ENCODE data around the gene ELOB. TPM values are rescaled to one million over a fixed set of nuclear protein-coding genes. Genes with fewer than 3 reads are reported as not detected.

The ELOB gene
- total and polyA plus RNA-seq, 10 of the 15 experiments (the other 5 are each of a cell fraction or from before 2014, with no cell fraction given): 86.9 to 823 (median 263) TPM

GRCh38 chr16:2808181-2808580, 31.1 kb upstream of the ELOB start:
- Histone ChIP-seq H4K20me1 (ENCODE audit: control insufficient read depth, insufficient read depth) (no peaks in the 10 kb centered on the region), H3K9me3 (replicated peaks; ENCODE audit: control insufficient read depth, insufficient read depth, low read length) (no peaks in the 10 kb centered on the region), H2AFZ (ENCODE audit: control insufficient read depth, low read depth, low read length) (no peak overlapping the region), H3K79me2 (ENCODE audit: control insufficient read depth, insufficient read depth, low read length) (no peaks in the 10 kb centered on the region), H3K9ac (ENCODE audit: control insufficient read depth, insufficient read depth, low read length) (no peak overlapping the region), H3K4me1 (ENCODE audit: control insufficient read depth, insufficient read depth, low read length) (no peaks in the 10 kb centered on the region), H3K4me3 (no peak overlapping the region), H3K4me2 (ENCODE audit: control insufficient read depth, insufficient read depth) (no peak overlapping the region), H3K27me3 (replicated peaks in 1 of 2; ENCODE audit: control insufficient read depth in 2 of 2, insufficient read depth in 2 of 2, low read length in 1 of 2) (peaks cover 0 to 5% of the 10 kb centered on the region in 2 experiments; a peak in 2 of 4 replicates), H3K27ac (ENCODE audit: control insufficient read depth, insufficient read depth) (no peak overlapping the region), H3K36me3 (ENCODE audit: control insufficient read depth in 2 of 2, insufficient read depth in 2 of 2, low read length in 1 of 2) (no peaks in the 10 kb centered on the region)
- WGBS (ENCODE audit: insufficient coverage, insufficient replicate concordance, low lambda C conversion rate, missing lambda C conversion rate): 59% methylated on average over 7 of the region's 7 CpGs
- no TSS peak for BruUV-seq (replicated peaks)
- FAIRE-seq: no peak
- DNase-seq (ENCODE audit: low read depth, low spot score): no peak
- CTCF ChIA-PET: no interaction called here
- RAD21 ChIA-PET (ENCODE audit: unreplicated experiment): no interaction called here
- no peak for ATAC-seq
- intact Hi-C loops (cut with micrococcal nuclease; ENCODE audit: unreplicated experiment) (loop anchor here (10.0 kb wide), 1 partner anchor 47 kb away; the partner anchor contains the start of gene PRSS22), in situ Hi-C loops (cut with MboI) (no loop called here)
- POLR2A ChIA-PET: no interaction called here
- SMC1A ChIA-PET (ENCODE audit: uncharacterized antibody, unreplicated experiment): no interaction called here
- TF ChIP-seq SRF (IDR thresholded peaks at IDR 0.05; ENCODE audit: low read depth in 2 of 2, low read length in 2 of 2) (no peak), TCF7 (IDR thresholded peaks at IDR 0.05; ENCODE audit: borderline replicate concordance) (no peak), RUNX3 (IDR thresholded peaks at IDR 0.05; ENCODE audit: low read length) (no peak), CREB1 (IDR thresholded peaks at IDR 0.05; ENCODE audit: low read depth) (no peak), NFYA (IDR thresholded peaks at IDR 0.05; ENCODE audit: borderline replicate concordance, low read depth, low read length) (no peak), ZZZ3 (IDR thresholded peaks at IDR 0.05; ENCODE audit: control insufficient read depth, insufficient read length, low read depth) (no peak), EED (IDR thresholded peaks at IDR 0.05; ENCODE audit: low read depth) (no peak), HCFC1 (IDR thresholded peaks at IDR 0.05; ENCODE audit: low read length) (no peak), IRF4 (IDR thresholded peaks at IDR 0.05; ENCODE audit: low read depth, low read length) (no peak), GABPA (IDR thresholded peaks at IDR 0.05; ENCODE audit: low read depth) (no peak), ZNF687 (IDR thresholded peaks at IDR 0.05) (no peak), DPF2 (IDR thresholded peaks at IDR 0.05) (no peak), CBX3 (IDR thresholded peaks at IDR 0.05; ENCODE audit: borderline replicate concordance, low read depth) (no peak), FOXK2 (IDR thresholded peaks at IDR 0.05) (no peak), CHD1 (IDR thresholded peaks at IDR 0.05; ENCODE audit: low read depth, low read length) (no peak), ATF3 (IDR thresholded peaks at IDR 0.05; ENCODE audit: borderline replicate concordance, extremely low read depth, low read depth, low read length) (no peak)
- TF ChIP-seq, protein P1, sequence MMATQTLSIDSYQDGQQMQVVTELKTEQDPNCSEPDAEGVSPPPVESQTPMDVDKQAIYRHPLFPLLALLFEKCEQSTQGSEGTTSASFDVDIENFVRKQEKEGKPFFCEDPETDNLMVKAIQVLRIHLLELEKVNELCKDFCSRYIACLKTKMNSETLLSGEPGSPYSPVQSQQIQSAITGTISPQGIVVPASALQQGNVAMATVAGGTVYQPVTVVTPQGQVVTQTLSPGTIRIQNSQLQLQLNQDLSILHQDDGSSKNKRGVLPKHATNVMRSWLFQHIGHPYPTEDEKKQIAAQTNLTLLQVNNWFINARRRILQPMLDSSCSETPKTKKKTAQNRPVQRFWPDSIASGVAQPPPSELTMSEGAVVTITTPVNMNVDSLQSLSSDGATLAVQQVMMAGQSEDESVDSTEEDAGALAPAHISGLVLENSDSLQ (IDR thresholded peaks at IDR 0.05): no peak
- TF ChIP-seq, protein P2, sequence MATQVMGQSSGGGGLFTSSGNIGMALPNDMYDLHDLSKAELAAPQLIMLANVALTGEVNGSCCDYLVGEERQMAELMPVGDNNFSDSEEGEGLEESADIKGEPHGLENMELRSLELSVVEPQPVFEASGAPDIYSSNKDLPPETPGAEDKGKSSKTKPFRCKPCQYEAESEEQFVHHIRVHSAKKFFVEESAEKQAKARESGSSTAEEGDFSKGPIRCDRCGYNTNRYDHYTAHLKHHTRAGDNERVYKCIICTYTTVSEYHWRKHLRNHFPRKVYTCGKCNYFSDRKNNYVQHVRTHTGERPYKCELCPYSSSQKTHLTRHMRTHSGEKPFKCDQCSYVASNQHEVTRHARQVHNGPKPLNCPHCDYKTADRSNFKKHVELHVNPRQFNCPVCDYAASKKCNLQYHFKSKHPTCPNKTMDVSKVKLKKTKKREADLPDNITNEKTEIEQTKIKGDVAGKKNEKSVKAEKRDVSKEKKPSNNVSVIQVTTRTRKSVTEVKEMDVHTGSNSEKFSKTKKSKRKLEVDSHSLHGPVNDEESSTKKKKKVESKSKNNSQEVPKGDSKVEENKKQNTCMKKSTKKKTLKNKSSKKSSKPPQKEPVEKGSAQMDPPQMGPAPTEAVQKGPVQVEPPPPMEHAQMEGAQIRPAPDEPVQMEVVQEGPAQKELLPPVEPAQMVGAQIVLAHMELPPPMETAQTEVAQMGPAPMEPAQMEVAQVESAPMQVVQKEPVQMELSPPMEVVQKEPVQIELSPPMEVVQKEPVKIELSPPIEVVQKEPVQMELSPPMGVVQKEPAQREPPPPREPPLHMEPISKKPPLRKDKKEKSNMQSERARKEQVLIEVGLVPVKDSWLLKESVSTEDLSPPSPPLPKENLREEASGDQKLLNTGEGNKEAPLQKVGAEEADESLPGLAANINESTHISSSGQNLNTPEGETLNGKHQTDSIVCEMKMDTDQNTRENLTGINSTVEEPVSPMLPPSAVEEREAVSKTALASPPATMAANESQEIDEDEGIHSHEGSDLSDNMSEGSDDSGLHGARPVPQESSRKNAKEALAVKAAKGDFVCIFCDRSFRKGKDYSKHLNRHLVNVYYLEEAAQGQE (IDR thresholded peaks at IDR 0.05; ENCODE audit: low read depth, low read length): no peak
